PC-9 (cell line): ENCODE data around the gene LAX1.
"Not testable (repeated sequence)": the region's sequence is repeated elsewhere in the genome, so short reads cannot be mapped to it uniquely, and the experiment has no call there.

Source experiments
- CTCF ChIP-seq: fragments of 200-600 bp; sonication (generic); conservative IDR thresholded peaks from 2 replicates; pipeline ENCODE4 v1.6.1; 2017; ENCODE audit warnings: mixed run types, antibody characterized with exemption, mild to moderate bottlenecking, moderate library complexity
- EZH2 ChIP-seq: fragments of 200-600 bp; sonication (generic); IDR thresholded peaks from 2 replicates; pipeline ENCODE4 v1.8.0; 2017; ENCODE audit warnings: antibody characterized with exemption, low read depth

GRCh38 chr1:203758749-203759148, 6.2 kb upstream of the LAX1 start:
- TF ChIP-seq EZH2, CTCF: not testable (repeated sequence)
